ENCODE data around the gene WNT6.
A peak's percentile ranks its signal among the peaks of the same experiment; 100 is the strongest.

The WNT6 gene

DNA sequence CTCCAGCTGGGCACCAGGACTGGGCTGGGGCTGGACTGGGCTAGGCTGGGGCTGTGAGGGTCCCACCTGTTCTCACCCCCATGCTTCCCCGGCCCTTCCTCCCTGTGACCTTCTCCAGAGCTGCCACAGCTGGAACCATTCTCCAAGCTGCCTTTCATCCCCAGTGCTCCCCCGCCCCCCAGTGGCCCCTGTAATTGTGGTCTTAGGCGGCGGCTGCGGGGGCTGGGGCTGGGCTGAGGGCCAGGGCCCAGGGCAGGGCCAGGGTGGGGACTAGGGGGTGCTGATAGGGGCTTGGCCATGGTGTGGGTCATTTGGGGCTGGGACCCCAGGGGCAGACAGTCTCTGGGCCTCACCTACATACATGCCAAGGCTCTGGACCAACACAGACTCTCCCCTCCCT is 18.3 kb downstream of the WNT6 start:
- DNase-seq (ENCODE audit: low read depth), result no peak

DNA sequence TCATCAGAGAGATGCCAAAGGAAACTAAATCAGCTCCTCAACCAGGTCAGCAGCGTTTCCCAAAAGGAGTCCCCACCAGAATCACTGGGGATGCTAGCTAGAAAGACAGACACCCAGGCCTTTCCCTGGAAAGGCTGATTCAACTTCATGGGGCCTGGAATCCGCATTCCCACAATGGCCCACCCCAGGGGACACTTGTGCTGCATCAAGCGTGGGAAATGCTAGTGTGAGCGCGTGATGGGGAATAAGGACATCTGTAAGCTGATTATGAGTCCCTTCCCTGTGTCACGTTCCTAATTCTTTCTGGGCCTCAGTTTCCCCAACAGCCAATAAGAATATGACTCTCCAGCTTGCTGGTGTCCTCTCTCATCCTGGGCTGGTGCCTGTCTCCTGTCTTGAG is 18.9 kb downstream of the WNT6 start:
- DNase-seq (ENCODE audit: low read depth), result no peak

DNA sequence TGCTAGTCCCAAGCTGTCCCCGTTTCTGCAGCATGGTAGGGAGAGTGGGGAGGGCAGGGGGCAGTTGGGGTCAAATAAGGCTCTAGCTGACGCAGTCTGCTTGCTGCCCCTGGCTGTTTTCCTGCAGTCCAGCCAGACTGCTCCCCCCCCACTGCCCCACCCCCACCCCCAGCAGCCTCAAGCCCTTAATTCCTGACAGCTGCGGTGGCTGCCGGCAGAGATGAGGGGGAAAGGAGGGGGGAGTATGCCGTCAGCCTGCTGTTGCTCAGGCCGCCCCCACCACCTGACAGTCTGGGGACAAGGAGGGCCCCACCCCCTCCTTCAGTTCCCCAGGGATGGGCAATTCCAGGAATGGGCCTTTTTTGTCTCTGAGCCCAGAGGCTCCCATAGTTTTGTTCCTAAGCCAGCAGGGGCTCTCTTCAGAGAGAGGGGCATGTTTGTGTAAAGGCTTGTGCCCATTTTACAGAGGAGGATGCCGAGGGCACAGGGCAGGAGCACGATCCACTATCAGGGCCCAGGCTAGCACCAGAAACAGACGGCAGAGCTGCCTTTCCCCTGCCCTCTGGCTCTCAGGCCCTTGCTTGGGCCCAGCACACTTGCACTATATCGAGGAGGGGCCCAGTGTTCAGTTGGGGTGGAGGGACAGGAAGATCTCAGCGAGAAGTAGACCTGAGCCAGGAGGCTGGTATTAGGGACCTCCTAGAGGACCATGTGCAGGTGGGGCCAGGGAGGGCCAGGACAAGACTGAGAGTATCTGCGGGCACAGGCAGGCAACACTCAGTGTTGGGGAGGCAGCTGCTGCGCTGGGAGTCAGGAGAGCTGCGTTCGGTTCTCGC is 19.5 kb downstream of the WNT6 start:
- no peak for DNase-seq (ENCODE audit: low read depth)

DNA sequence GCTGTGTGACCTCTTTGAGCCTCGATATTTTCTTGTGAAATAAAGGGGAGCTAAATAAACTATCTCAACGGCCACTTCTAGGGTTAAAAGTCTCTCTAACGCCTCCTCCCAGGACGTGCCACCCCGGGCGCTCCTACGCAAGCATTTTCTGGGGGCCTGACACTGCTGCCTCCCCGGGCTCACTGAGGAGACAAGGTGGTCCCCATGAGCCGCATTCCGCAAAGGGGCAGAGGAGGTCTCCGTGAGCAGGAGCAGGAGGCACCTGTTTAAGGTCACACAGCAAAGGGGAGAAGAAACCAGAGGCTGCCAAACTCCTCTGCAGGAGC is 20.1 kb downstream of the WNT6 start:
- no peak for DNase-seq (ENCODE audit: low read depth)

DNA sequence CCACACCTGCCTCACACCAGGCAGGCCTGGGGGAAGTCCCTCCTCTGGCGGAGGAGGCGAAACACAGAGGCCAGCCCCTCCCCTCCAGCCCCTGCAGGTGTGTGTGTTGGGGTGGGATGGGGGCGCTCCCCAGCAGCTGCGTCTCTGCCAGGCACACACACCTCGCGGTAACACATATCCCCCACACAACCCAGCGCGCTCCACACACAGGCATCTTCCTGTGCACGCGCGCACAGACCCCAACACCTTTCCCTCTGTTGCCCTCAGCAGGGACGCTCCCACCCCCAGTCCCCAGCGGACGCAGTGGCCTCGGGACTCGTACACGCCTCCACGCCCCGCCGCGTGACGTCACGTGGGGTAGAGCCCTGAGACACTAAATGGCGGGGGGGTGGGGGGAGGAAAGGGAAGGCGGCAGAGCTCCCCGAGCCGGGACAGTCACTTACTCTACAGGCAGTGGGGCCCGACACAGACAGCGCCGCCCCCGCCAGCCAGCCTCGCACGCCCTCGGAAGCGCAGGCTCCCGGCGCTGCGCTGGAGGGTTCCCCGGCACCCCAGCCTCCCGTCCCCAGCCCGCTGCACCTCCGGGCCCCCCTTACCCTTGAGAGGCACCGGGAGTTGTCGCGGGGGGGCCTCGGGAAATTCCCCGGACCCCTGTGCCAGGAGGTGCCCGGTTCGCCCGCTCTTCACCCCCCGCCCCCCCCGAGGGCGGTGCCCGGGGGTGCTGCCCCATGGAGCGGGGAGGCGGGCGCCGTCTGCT is 20.7 kb downstream of the WNT6 start, which contains the start of gene WNT10A:
WNT10A (plus strand) TSS at position 751 of the 757 bp plus-strand sequence. CDS start 144 bp downstream, outside the sequence.
- DNase-seq (ENCODE audit: low read depth), result no peak

DNA sequence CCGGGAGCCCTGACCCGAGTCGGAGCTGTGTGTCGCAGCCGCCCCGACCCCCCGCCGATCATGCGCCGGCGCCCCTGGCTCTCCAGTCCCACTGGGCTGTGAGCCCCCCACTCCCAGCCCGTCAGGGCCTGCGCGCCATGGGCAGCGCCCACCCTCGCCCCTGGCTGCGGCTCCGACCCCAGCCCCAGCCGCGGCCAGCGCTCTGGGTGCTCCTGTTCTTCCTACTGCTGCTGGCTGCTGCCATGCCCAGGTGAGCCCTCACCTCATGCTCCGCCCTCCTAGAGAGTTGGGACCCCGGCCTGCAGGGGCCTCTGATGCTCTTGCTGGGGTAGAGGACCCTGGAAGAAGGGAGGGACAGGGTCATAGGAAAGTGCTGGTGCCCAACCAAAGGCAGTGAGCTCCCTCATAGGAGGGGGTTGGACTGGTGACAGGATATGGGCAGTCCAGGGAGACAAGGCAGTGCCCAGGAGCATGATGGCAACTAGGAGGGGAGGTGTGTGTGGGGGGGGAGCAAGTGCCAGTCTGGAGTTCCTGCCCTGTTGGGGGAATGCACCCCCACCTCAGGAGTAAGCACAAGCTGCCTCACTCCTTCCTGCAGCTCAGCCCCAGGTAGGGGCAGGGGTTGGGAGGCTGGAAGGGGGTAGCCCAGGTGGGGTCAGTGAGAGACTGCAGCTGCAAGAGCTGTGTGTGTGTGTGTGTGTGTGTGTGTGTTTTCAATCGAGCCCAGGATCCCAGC is 21.4 kb downstream of the WNT6 start:
- no peak for DNase-seq (ENCODE audit: low read depth)

DNA sequence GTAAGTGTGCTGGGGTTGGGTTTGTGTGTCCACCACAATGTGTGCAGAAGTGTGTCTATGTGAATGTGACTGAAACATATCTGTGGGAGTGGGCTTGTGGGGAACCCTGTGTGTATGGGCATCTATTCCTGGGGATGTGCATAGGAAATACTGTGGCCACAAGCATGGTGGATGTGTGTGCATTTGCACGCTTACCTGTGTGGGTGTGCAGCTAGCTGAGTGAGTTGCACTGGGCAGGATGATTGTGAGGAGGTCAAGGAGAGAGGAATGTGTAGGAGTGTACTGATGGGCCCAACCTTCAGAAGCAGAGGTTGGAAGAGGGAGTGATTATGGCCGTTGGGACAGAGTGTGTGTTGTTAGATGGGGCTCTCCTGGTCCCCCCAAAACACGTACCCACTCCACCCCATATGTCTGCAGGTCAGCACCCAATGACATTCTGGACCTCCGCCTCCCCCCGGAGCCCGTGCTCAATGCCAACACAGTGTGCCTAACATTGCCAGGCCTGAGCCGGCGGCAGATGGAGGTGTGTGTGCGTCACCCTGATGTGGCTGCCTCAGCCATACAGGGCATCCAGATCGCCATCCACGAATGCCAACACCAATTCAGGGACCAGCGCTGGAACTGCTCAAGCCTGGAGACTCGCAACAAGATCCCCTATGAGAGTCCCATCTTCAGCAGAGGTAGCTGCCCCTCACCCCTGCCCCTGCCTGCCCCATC is 22.3 kb downstream of the WNT6 start:
- no peak for DNase-seq (ENCODE audit: low read depth)

DNA sequence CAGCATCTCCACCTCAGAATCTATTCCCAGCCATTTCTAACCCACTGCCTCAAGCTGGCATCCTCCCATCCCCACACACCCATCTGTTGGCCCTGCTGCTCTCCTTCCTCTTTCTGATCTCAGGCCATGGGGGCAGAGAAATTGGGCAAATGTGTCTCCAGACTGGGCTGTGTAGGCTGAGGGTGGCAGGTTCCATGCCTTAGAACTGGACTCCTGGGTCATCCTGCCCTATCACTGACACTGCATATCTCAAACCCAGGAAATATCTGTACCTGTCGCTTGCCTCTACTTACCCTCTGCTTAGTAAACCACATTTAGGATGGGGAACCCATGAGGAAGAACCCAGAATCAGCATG is 22.8 kb downstream of the WNT6 start:
- DNase-seq (ENCODE audit: low read depth), result no peak

DNA sequence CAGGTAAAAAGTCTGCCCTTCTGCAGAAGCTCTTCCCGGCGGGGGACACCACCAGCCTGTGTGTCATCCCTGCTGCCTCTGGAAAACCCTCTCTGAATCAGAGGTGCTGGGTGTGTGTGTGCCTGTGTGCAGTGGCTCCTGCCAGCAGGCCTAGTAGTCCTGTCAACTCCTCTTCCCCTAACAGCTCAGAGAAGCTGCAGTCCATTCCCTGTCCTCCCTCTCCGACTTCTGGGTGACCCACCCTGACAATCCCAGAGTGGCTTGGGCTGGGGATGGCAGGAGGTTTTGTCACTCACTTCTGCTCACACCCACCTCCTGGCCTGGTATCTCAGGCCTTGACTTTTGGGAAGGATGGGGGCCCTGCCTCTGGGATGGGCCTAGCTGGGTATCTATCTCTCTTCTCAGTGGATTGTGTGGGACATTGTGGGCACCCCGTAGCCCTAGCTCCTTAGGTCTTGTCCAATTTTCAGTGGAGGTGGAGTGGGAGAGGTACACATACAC is 23.3 kb downstream of the WNT6 start:
- peak; percentile 24 for DNase-seq (ENCODE audit: low read depth)

DNA sequence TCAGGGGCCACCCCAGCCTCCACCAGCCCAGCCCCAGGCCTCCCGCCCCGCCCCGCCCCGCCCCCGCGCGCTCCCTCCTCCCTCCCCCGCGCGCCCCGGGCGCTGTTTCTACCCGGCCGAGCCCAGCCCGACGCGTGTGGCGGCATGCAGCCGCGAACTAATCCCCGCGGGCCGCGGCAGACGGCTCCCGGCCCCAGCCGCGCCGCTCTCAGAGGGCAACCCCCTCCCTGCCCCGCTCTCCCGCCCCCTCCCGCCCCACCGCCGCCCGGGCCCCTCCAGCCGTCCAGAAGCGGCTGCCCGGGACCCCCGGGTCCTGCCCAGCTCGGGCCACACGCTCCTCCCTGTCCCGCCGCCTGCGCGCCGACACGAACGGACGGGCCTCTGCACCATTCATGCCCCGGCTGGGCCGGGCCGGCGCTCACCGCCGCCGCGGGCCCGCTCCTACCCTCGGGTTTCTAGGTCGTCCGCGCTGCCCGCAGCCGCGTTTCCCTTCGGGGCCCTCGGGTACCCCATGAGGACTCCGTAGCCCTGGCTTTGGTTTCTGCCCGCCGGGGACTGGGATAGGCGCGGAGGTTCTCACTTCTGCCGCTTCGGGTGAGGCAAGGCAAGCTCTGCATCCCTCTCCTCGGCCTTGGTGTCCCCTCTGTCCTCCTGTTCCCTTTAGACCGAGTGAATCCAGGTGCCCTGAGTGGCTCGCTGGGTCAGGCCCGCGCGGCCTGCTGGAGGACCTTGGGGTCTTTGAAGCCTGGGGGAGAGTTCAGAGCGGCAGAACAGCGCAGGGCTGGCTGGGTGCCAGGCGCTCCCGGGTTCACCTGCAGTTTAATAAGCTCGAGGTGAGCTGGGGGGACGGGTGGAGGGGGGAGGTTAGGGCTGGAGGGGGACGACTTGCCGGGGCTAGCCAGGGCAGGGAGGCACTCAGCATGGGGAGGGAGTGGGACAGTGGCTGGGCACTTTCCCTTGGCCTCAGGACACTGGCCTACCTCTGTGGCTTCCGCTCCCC is 24.2 kb downstream of the WNT6 start:
- no peak for DNase-seq (ENCODE audit: low read depth)

DNA sequence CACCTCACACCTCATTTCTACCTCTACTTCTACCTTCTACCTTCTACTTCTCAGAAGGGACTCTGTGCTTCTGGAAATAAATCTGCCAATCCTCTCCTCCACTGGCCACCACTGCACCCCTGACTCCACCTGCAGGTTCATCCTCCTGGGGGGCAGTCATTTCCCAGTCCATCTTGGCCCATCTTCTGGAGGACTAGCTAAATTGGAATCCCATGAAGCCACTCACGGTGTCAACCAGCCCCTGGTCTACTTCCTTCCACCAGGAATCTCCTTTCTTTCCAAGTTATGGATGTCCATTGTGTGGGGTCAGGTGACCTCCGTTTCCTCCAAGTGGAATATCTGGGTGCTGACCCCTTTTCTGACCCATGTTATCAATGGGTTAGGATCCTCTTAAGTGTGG is 24.9 kb downstream of the WNT6 start:
- no peak for DNase-seq (ENCODE audit: low read depth)

DNA sequence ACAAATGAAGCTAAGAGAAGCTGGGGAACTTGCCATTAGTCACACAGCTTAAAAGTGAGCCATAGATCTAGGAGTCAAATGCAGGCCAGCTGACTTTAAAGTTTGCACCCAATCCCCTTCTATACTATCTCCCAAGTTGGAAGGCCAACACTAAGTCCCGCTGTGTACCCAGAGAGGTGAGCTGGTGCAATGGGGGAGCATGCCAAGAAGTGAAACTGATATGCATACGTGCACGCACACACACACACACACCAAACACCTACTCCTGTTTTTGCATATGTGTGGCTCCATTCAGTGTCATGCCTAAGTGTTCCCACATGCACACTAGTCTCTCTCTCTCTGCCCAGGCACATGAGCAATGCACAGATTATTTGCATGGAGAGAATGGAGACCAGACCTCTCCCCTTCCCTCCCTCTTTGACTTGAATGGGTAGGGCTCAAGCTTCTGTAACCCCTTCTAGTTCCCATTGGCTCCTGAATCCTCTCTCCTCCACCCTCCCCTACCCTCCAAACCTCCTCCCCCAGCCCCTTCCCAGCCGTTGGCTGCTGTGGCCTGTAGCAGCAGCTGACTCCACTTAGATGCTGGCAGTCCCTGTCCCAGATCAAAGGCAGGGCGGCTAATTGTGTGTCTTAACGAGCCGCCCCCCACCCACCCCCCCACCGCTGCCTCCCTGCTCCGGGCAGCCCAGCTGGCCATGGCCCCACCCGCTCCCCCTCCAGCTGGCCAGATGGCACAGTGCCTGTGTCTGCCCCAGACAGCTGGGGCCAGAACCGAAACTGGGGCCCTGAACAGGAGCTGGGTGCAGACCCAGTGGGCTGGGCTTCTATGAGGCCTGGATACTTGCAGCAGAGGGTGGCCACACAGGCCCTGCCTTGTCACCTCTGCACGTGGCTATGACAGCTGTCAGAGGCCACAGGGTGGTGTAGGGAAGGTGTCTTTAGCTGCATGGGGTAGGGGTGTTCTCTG is 26.7 kb downstream of the WNT6 start:
- DNase-seq (ENCODE audit: low read depth), result no peak

DNA sequence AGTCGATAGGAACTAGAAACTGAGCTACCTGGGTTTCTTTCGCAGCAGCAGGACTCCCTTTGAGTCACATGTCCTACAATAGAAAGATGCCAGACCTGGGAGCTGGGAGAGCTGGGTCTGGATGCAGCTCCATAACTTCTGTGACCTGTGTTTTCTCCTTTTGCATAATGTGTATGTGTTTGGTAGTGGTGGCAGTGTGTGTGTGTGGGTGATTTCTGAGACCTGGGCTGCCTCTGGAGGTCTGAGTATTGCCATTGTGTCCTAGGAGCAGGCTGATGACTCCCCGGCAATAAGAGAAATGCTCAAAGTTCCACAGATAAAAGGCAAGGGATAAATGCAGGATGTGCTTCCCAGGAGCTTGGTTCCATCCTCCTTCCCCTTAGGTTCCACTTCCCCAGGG is 27.5 kb downstream of the WNT6 start:
- no peak for DNase-seq (ENCODE audit: low read depth)

DNA sequence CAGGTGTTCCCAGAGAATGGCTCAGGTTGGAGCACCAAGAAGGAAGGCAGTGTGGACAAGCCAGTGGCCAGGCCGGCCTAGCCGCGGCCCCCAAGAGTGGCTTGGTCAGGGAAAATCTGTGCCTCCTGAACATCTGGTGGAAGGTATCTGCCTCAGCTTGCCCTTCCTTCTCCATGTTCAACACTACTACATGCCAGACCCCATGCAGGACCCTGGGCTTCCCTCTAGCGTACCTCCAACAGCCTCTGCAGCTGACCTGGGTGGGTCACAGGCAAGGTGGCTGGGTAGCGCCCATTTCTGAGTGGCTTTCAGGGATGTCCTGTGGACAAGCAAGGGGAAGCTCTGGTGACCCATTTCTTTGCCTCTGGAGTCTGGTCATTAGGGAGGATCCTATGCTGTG is 28.7 kb downstream of the WNT6 start:
- no peak for DNase-seq (ENCODE audit: low read depth)

DNA sequence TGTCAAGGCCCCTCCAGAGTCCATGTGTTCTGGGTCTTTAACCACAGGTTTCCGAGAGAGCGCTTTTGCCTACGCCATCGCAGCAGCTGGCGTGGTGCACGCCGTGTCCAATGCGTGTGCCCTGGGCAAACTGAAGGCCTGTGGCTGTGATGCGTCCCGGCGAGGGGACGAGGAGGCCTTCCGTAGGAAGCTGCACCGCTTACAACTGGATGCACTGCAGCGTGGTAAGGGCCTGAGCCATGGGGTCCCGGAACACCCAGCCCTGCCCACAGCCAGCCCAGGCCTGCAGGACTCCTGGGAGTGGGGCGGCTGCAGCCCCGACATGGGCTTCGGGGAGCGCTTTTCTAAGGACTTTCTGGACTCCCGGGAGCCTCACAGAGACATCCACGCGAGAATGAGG is 30.3 kb downstream of the WNT6 start:
- no peak for DNase-seq (ENCODE audit: low read depth)

DNA sequence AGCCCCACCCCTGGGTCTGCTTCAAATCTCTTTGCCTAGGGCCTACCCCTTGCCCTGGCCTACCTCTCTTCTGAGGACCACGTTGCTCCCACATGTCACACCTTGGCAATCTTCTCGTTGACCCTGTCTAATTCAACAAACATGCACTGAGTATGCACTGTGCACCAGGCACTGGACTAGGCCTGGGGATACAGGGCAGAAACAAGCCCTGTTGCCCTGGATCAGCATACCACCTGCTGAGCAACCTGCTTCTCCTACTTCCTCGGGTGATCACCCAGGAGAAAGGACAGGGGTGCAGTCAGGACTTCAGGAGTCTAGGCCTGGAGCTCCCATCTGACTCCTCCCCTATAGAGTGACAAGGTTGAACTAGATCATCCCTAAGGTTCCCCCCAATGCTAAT is 30.8 kb downstream of the WNT6 start:
- DNase-seq (ENCODE audit: low read depth), result no peak

DNA sequence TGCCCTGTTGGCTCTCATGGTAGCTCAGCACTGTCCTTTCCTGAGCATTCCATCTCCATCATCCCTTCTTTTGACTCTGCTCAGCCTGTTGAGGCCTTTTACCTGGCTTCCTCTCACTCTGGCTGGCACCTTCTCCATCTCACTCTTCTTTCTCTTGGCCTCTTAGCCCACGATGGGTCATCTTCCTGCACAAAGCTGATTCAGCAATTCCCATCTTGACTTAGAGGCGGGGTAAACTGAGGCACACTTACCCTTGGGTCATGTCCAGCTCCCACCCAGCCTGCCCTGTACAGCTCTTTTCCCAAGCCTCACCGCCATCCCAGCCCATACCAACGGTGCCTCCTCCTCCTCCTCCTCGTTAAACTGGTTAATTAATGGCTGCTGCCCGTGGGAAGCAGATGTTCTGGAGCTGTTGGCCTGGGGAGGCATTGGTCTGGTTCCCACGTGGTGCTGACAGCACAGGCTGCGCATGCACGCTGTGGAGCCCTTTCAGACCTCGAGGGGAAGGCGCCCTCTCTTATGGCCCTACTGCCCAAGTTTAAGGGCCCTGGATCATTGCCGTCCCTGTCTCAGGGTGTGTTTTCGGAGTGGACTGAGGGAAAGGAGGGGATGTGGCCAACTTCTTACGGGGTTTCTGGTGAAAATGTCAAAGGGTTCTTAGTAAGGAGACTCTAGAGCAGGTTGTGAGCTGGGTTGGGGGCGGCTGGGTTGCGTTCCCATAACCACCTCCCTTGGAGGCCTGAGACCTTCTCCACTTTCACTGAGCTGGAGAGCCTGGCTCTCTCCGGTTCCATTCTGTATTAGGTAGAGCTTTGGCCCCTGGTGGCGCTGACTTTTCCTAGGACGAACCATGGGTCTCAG is 31.9 kb downstream of the WNT6 start:
- no peak for DNase-seq (ENCODE audit: low read depth)

DNA sequence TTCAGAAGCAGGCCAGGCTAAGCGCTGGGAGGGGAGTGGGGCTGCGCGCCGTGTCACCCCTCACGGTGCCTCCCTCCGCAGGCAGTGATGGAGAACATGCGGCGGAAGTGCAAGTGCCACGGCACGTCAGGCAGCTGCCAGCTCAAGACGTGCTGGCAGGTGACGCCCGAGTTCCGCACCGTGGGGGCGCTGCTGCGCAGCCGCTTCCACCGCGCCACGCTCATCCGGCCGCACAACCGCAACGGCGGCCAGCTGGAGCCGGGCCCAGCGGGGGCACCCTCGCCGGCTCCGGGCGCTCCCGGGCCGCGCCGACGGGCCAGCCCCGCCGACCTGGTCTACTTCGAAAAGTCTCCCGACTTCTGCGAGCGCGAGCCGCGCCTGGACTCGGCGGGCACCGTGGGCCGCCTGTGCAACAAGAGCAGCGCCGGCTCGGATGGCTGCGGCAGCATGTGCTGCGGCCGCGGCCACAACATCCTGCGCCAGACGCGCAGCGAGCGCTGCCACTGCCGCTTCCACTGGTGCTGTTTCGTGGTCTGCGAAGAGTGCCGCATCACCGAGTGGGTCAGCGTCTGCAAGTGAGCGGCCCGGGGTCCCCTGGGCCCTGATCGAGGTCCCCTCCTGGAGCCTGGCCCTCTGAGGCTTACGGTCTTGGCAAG is 33.2 kb downstream of the WNT6 start:
- DNase-seq (ENCODE audit: low read depth), result peak; percentile 56

All from ELR (cell line).